PC-3 (cell line): ENCODE data around the gene BNIP2. TPM values are rescaled to one million over a fixed set of nuclear protein-coding genes. Genes with fewer than 3 reads are reported as not detected.
"Not testable (repeated sequence)": the region's sequence is repeated elsewhere in the genome, so short reads cannot be mapped to it uniquely, and the experiment has no call there.

Experiments used
- ATAC-seq: fragments of 200-7000 bp; cut with Tn5 transposase; 2 replicates; pipeline ENCODE4 v1.9.1; 2020; ENCODE audit warnings: mild to moderate bottlenecking, moderate library complexity
- BruUV-seq: library from RNA; stranded (reverse); fragments of 400-500 nt; replicated peaks from 2 replicates; lab custom pipeline; 2021; lab: Mats Ljungman, UMichigan
- CTCF ChIA-PET: fragments of 300-600 bp; sonication (Branson Sonifier 250); formaldehyde crosslinking; loops from one replicate; lab custom pipeline; 2022; ENCODE audit warnings: antibody characterized with exemption; lab: Charles Lee
- POLR2A ChIA-PET: fragments of 300-600 bp; sonication (Branson Sonifier 250); formaldehyde crosslinking; loops from one replicate; lab custom pipeline; 2022; ENCODE audit warnings: antibody characterized with exemption; ENCODE audit not compliant: unreplicated experiment; lab: Charles Lee
- DNase-seq: peaks from one replicate; pipeline ENCODE4 v3.0.0-alpha.2; 2015
- H2AFZ ChIP-seq: fragments of 300-600 bp; sonication (generic); 2 replicates; pipeline ENCODE4 v1.6.0; 2016; ENCODE audit warnings: antibody characterized with exemption, low read length
- H3F3A ChIP-seq: fragments of 300-600 bp; sonication (generic); one replicate; pipeline ENCODE4 v1.6.0; 2017; ENCODE audit warnings: antibody characterized with exemption, low read length, control low read depth, mild to moderate bottlenecking; ENCODE audit not compliant: unreplicated experiment
- H3K27ac ChIP-seq: fragments of 300-600 bp; sonication (generic); 2 replicates; pipeline ENCODE4 v1.5.1; 2016; ENCODE audit warnings: mild to moderate bottlenecking, low read length
- H3K27me3 ChIP-seq: fragments of 300-600 bp; sonication (generic); 2 replicates; pipeline ENCODE4 v1.6.1; 2016; ENCODE audit warnings: low read length, mixed read lengths
- H3K36me3 ChIP-seq: fragments of 300-600 bp; sonication (generic); 2 replicates; pipeline ENCODE4 v1.6.1; 2016; ENCODE audit warnings: low read depth, mixed run types, low read length, mixed read lengths
- H3K4me1 ChIP-seq: fragments of 300-600 bp; sonication (generic); 2 replicates; pipeline ENCODE4 v1.5.1; 2016; ENCODE audit warnings: low read length; ENCODE audit not compliant: insufficient read depth
- H3K4me2 ChIP-seq: fragments of 300-600 bp; sonication (generic); 2 replicates; pipeline ENCODE4 v1.6.0; 2016; ENCODE audit warnings: low read length
- H3K4me3 ChIP-seq: fragments of 300-600 bp; sonication (generic); 2 replicates; pipeline ENCODE4 v1.5.1; 2016; ENCODE audit warnings: mild to moderate bottlenecking, low read length, mixed read lengths
- H3K79me2 ChIP-seq: fragments of 300-600 bp; sonication (generic); 2 replicates; pipeline ENCODE4 v1.6.1; 2017; ENCODE audit warnings: low read length, mixed read lengths
- H3K9ac ChIP-seq: fragments of 300-600 bp; sonication (generic); 2 replicates; pipeline ENCODE4 v1.6.0; 2016; ENCODE audit warnings: mild to moderate bottlenecking, low read length
- H3K9me2 ChIP-seq: fragments of 300-600 bp; sonication (generic); replicated peaks from 2 replicates; pipeline ENCODE4 v1.6.1; 2016; ENCODE audit warnings: mixed run types, low read length, mixed read lengths
- H3K9me3 ChIP-seq: fragments of 300-600 bp; sonication (generic); 2 replicates; pipeline ENCODE4 v1.6.1; 2016; ENCODE audit warnings: low read length, mixed read lengths
- H4K20me1 ChIP-seq: fragments of 300-600 bp; sonication (generic); 2 replicates; pipeline ENCODE4 v1.6.1; 2016; ENCODE audit warnings: low read length, mixed read lengths
- CTCF ChIP-seq: fragments of 300-600 bp; sonication (generic); conservative IDR thresholded peaks from 2 replicates; pipeline ENCODE4 v1.5.1; 2017; ENCODE audit warnings: antibody characterized with exemption, low read depth, mild to moderate bottlenecking, low read length
- EZH2 ChIP-seq: fragments of 300-600 bp; sonication (generic); IDR thresholded peaks from one replicate; pipeline ENCODE4 v1.6.1; 2017; ENCODE audit warnings: antibody characterized with exemption, mild to moderate bottlenecking, low read length; ENCODE audit not compliant: unreplicated experiment
- EZH2phosphoT487 ChIP-seq: fragments of 300-600 bp; sonication (generic); IDR thresholded peaks from 2 replicates; pipeline ENCODE4 v1.6.1; 2018; ENCODE audit warnings: mild to moderate bottlenecking, antibody characterized with exemption, low read length, borderline replicate concordance
- intact Hi-C: fragments of 100-400 bp; cut with micrococcal nuclease; formaldehyde crosslinking; loops from 2 replicates; pipeline ENCODE4 v1.9.0; 2023
- total RNA-seq: library from RNA; depleted of rRNA; stranded (reverse); fragments of >200 nt; gene quantifications from 2 replicates; pipeline ENCODE4 v1.2.3, GENCODE V29; 2014

BNIP2 gene
- total RNA-seq, 1 experiment from 2014 or later = 46.1 TPM

- DNase-seq (no peak), ATAC-seq (no peak)
- no peaks in the 10 kb centered on the region for H3K4me1 ChIP-seq
- no TSS peak for BruUV-seq
- H4K20me1 ChIP-seq = no peaks in the 10 kb centered on the region
- no peaks in the 10 kb centered on the region for H3K79me2 ChIP-seq
- H3K9ac ChIP-seq = no peak overlapping the region
- H2AFZ ChIP-seq = no peak overlapping the region
- H3K9me2 ChIP-seq = no peaks in the 10 kb centered on the region
- intact Hi-C loops = no loop called here
- H3K36me3 ChIP-seq = peaks cover 11% of the 10 kb centered on the region
- H3K27me3 ChIP-seq = no peaks in the 10 kb centered on the region
- TF ChIP-seq EZH2phosphoT487 = no peak
- no peak for TF ChIP-seq EZH2
- no peak for TF ChIP-seq CTCF
- no peak overlapping the region for H3K4me3 ChIP-seq
- no peak overlapping the region for H3K4me2 ChIP-seq
- H3K9me3 ChIP-seq = no peaks in the 10 kb centered on the region
- POLR2A ChIA-PET = no interaction called here
- CTCF ChIA-PET = no interaction called here
- no peak overlapping the region for H3K27ac ChIP-seq
- no peaks in the 10 kb centered on the region for H3F3A ChIP-seq
These were observed 42.0 kb downstream of the BNIP2 start for GRCh38 chr15:59647085-59647484.

- no peak overlapping the region for H3K9ac ChIP-seq
- intact Hi-C loops = no loop called here
- TF ChIP-seq CTCF = no peak
- TF ChIP-seq EZH2phosphoT487 = no peak
- TF ChIP-seq EZH2 = no peak
- H3K79me2 ChIP-seq = no peaks in the 10 kb centered on the region
- H3K27ac ChIP-seq = no peak overlapping the region
- H2AFZ ChIP-seq = no peak overlapping the region
- H3K4me1 ChIP-seq = no peaks in the 10 kb centered on the region
- no peak overlapping the region for H3K4me2 ChIP-seq
- no peak for ATAC-seq
- H3K27me3 ChIP-seq = no peaks in the 10 kb centered on the region
- H4K20me1 ChIP-seq = no peaks in the 10 kb centered on the region
- peaks cover 11% of the 10 kb centered on the region; the same call in 1 of the 2 replicates for H3K36me3 ChIP-seq
- no peak for DNase-seq
- H3K9me3 ChIP-seq = no peaks in the 10 kb centered on the region
- H3K4me3 ChIP-seq = no peak overlapping the region
- ChIA-PET CTCF (no interaction called here), POLR2A (no interaction called here)
- H3F3A ChIP-seq = no peaks in the 10 kb centered on the region
- no TSS peak for BruUV-seq
- H3K9me2 ChIP-seq = no peaks in the 10 kb centered on the region
These were observed 42.8 kb downstream of the BNIP2 start for GRCh38 chr15:59646277-59646676.

GRCh38 chr15:59645812-59646211 is 43.3 kb downstream of the BNIP2 start:
- BruUV-seq, H3K9ac ChIP-seq, H3K27me3 ChIP-seq, H3K4me1 ChIP-seq, CTCF ChIA-PET, intact Hi-C loops, H3K9me2 ChIP-seq, H4K20me1 ChIP-seq, ATAC-seq, DNase-seq, H3F3A ChIP-seq, H3K79me2 ChIP-seq, H2AFZ ChIP-seq, H3K4me3 ChIP-seq, POLR2A ChIA-PET, H3K4me2 ChIP-seq, H3K27ac ChIP-seq, H3K9me3 ChIP-seq: not testable (repeated sequence)
- peaks cover 11% of the 10 kb centered on the region; the same call in 1 of the 2 replicates for H3K36me3 ChIP-seq
